Gastroesophageal sphincter (tissue), 3 donors: ENCODE measurements around the gene MEN1.

ENCODE experiments used
- CTCF ChIP-seq, 4 experiments: fragments of 200-600 bp in 2 of 4; fragments of 450-650 bp in 2 of 4; sonication (generic) in 1 of 4; IDR thresholded peaks; one replicate each; pipeline ENCODE4 v1.5.1; 2017 to 2019; ENCODE audit warnings: antibody characterized with exemption in 4 of 4, mild to moderate bottlenecking in 2 of 4, moderate library complexity in 2 of 4
- POLR2AphosphoS5 ChIP-seq: sonication (generic); formaldehyde crosslinking; IDR thresholded peaks from one replicate; pipeline ENCODE4 v1.6.1; 2017; ENCODE audit warnings: antibody characterized with exemption

DNA sequence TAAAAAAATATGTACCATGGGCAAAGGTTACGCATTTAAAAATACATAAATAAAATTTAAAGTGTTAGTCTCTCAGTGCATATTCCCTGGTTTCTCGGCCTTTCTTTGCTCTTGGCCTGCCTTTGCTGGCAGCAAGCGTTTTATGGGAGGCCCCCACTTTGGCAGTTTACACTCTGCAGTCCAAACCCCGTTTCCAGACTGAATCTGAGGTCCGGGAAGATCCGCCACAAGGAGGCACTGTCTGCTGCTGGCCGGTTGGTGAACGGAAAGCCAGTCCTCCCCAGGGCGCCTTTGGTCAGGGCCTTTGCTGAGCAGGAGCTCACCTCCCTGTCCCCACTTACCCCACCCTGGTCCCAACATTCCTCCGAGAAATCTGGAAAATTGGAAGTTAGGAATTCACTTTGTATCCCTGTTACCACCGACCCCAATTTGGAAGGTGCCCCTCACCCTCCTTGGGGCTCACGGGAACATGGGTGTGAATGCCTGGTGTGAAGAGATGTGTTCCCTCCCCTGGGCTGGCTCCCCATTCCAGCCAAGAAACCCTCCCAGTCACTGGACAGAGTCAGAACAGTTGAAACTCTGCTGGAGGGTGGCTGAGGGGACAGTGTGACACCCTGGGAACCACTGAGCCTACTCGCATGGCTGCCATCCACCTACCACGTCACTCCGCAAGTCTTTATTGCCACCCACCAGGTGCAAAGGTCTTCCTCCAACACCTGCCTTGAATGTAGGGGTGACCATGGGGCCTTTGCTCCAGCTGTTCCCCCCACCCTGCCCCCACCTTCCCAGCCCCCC lies 22.6 kb downstream of the MEN1 start:
- no peak for TF ChIP-seq POLR2AphosphoS5
- TF ChIP-seq CTCF (IDR thresholded peaks at IDR 0.05) = peak in 3 of 4 experiments; percentile 63 to 76 (median 64)
